H1 (cell line): ENCODE data around the gene IDE. TPM values are rescaled to one million over a fixed set of nuclear protein-coding genes. Genes with fewer than 3 reads are reported as not detected.

ENCODE experiments used
- BACH1 ChIP-seq: IDR thresholded peaks from 2 replicates; pipeline ENCODE4 v1.6.1; 2012; ENCODE audit warnings: low read length, improper control_type of control experiment
- E2F6 ChIP-seq: IDR thresholded peaks from 2 replicates; pipeline ENCODE4 v1.6.1; 2012; ENCODE audit warnings: inconsistent platforms
- RXRA ChIP-seq: IDR thresholded peaks from 2 replicates; pipeline ENCODE4 v1.6.1; 2011; ENCODE audit warnings: low read depth, mild to moderate bottlenecking, low read length, moderate library complexity; ENCODE audit not compliant: insufficient read depth
- SIN3A ChIP-seq, 2 experiments: IDR thresholded peaks in 1 of 2; conservative IDR thresholded peaks in 1 of 2; 2 replicates each; pipeline ENCODE4 v1.6.1; 2011 to 2012; ENCODE audit warnings: low read length in 2 of 2, improper control_type of control experiment in 1 of 2, low read depth in 1 of 2, mild to moderate bottlenecking in 1 of 2
- SIX5 ChIP-seq: IDR thresholded peaks from 2 replicates; pipeline ENCODE4 v1.6.1; 2011; ENCODE audit warnings: mild to moderate bottlenecking, low read depth, low read length
- SP4 ChIP-seq: IDR thresholded peaks from 2 replicates; pipeline ENCODE4 v1.6.1; 2012; ENCODE audit warnings: low read length, inconsistent platforms
- polyA plus RNA-seq, 7 experiments: library from polyadenylated mRNA; depleted of rRNA in 3 of 7; stranded (reverse) in 5 of 7; unstranded in 2 of 7; fragments of >200 nt in 5 of 7; fragments of 200-250 nt in 2 of 7; gene quantifications; 1 replicate in 5 of 7; 2 replicates in 1 of 7; 4 replicates in 1 of 7; pipeline versions ENCODE4 v1.2.1 to v1.2.3, GENCODE V29; 2011 to 2013; ENCODE audit warnings: missing spikeins in 2 of 7, mixed read lengths in 2 of 7
- total RNA-seq: library from RNA; stranded (reverse); fragmentation: NEBNext Ultra II Directional; extraction: Animal tissue kit (Norgen Biotek cat#: 25700); gene quantifications from 2 replicates; pipeline ENCODE4 v1.2.1, GENCODE V29; 2021

IDE gene
- total and polyA plus RNA-seq, 2 of the 8 experiments (the other 6 are each of a cell fraction or from before 2014, with no cell fraction given), result 12.7 to 52.7 TPM

- TF ChIP-seq E2F6 (no peak), RXRA (no peak), SIN3A (conservative IDR thresholded peaks at IDR 0.05 in 1 of 2, IDR thresholded peaks at IDR 0.05 in 1 of 2; ENCODE audit: low read depth in 1 of 2, low read length in 2 of 2) (no peak), BACH1 (no peak), SP4 (no peak), SIX5 (no peak)
Measured at GRCh38 chr10:92493362-92493761, 80.5 kb downstream of the IDE start (continued).
